Measurements from ENCODE around the gene CYP27A1.

CYP27A1 gene

DNA sequence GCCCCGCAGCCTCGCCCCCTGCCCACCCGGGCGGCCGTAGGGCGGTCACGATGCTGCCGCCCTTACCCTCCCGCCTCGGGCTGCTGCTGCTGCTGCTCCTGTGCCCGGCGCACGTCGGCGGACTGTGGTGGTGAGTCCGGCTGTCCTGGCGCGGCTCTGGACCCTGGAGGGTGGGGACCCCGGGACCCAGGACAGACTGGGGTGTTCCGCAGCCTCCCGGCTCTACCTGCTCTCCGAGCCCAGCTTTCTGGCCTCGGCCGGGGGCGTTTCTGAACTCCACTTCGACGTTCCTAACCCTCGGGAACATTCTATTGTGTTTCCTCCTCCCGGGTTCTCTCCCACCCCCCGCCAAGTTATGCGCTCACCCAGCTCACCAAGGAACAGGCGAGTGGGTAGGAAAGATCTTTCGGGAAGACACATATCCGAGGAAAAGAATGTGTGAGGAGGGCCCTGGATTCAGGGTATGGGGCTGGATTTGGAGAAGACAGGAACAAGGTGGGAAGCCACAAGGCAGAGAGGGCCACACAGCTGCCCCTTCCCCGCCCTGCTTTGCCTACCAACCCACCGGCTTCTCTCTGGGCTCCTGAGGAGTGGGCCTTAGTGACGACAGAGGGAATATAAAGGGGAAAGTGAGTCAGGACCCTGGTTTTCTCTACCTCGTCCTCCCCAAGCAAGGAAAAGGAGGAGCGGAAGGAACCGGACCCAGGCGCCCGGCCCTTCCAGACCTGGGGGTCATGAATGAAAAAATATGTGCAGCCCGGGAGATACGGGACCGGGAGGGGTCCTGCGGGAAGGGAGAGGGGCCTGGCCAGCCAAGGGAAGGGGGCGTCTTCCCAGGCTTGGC lies 78.3 kb downstream of the CYP27A1 start:
- DNase-seq = no peak

DNA sequence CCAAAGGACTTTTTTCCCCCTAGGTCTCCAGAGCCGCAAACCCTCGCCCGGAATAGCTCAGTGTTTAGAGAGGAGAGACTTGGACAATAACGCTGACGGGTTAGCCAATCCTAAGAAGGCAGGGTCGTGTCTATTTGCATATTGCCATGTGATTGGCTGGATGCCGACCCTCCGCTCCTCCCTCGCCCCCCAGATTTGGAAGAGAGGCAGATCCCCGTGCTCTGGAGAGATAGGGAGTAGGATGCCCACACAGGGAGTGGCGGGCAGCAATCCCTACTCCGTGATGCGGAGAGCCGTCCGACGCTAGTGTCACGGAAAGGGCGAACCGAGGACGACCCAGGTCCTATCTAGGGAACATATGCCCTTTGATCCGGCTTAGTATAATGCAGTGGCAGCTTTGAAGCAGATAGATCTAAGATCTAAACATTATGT lies 79.0 kb downstream of the CYP27A1 start:
- DNase-seq = no peak

DNA sequence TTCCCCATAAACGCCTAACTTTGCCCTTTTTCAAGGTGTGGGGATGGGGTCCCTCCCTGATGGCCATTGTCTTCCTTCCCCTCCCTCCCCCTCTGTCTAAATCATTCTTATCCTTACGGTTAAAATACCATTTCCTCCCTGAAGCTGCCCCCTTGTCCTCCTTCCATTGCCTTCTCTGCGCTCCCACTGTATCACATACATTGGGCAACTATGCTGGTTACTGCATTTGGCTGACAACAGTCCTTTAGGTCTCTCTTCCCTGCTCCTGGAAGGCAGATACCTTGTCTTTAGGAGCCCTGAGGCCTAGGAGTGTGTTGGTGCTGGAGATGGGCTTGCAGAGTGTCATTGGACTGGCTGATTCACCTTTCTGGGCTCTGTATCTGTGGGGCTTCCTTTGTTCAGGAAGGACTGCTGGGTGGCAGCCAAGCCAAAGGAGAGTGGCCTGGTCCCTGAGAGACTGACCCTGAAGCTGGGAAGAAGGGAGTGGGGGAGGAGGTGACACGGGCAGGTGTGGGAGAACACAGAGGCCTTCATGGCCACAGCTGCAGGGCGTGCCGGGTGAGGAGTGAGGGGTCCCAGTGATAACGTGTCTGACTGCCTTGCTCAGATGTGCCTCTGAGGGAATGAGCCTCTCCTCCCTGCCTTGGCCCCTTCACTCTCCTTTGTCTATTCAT lies 79.8 kb downstream of the CYP27A1 start:
- DNase-seq = no peak

DNA sequence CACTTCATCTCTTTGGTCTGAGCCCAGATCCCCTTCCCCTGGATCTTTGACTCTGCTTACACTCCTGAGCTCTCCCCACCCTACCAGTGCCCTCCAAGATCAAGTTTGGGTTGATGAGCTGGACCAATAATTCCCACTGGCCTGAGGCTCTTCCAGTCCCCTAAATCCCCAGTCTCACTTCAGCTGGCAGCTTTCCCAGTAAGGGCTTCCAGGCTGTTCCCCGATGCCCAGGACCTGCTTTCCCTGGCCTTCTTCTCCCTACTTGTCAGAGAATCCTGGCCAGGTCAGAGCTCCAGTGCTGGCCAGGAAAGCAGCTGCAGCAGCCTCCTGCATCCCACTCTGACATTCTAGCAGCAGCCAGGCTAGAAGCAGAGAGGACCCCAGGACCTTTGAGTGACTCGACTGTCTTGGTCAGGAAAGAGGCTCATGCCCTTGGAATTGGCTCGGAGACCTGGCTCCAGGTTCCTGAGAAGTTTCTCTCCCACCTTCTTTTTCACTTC lies 81.1 kb downstream of the CYP27A1 start:
- no peak for DNase-seq

Data from stimulated activated CD4-positive, alpha-beta T cell treated with anti-CD3 and anti-CD28 coated beads, Interleukin-4, amount 100 ng/mL, for 1 hour (primary cell).